ENCODE measurements around the gene RPL36AL.

DNA sequence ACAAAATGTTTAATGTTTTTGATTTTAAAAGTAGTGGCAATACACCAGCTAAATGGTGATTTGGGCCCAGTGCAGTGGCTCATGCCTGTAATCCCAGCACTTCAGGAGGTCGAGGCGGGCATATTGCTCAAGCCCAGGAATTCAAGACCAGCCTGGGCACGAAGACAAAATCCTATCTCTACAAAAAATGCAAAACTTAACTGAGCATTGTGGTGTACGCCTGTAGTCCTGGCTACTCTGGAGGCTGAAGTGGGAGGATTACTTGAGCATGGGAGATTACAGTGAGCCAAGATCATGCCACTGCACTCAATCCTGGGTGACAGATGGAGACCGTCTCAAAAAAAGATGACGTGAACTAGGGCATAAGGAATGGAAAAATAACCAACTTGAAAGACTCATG is 4.7 kb downstream of the RPL36AL start:
- TF ChIP-seq RAD21 (IDR thresholded peaks at IDR 0.05; ENCODE audit: low read length) (no peak), CTCF (conservative IDR thresholded peaks at IDR 0.05; ENCODE audit: low read depth, low read length) (no peak), RFX5 (IDR thresholded peaks at IDR 0.05; ENCODE audit: low read depth, low read length) (no peak), CHD1 (IDR thresholded peaks at IDR 0.05; ENCODE audit: low read depth, low read length) (no peak), MXI1 (IDR thresholded peaks at IDR 0.05; ENCODE audit: borderline replicate concordance, low read depth, low read length) (no peak)
